Islet precursor cell (in vitro differentiated cells): ENCODE data around the gene SLC10A7.

Source experiments
- DNase-seq: peaks from one replicate; pipeline ENCODE4 v3.0.0-alpha.2; 2018

SLC10A7 gene

DNA sequence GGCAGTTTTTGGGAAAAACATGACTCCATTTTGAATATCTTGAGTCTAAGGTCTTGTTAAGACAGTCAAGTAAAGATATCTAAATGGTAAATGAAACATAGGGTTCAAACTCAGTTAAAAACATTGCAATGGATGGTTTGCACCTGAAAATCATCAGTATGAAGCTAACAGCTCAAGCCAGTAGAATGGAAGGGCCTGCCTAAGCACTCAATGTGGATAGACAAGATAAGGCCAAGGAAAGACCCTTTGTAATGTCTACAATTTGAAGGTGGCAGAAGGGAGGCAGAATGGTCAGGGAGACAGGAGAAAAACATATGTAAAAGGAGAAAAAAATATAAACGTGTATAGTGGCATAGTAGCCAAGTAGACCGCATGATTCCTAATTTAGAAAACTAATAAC lies 229.2 kb downstream of the SLC10A7 start:
- no peak for DNase-seq

- no peak for DNase-seq
Observed at GRCh38 chr4:146291313-146291712, 230.4 kb downstream of the SLC10A7 start.

DNA sequence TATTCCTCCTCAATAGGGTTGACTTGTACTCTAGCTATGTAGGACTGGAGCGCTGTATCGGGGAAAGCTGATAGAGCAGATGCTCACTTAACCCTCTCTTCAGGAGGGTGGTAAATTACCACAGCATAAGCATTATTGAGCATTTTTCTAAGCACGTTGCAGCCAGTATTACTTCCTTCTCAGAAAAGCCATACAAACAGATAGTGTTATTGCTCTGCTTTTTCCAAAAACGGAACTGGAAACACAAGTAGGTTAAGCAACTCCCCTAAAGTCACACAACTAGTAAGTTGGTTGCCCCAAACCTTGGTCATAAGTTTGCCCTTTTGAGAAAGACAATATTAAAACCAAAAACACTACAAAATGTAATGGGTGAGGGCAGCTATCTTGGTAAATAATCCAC lies 233.5 kb downstream of the SLC10A7 start:
- no peak for DNase-seq

DNA sequence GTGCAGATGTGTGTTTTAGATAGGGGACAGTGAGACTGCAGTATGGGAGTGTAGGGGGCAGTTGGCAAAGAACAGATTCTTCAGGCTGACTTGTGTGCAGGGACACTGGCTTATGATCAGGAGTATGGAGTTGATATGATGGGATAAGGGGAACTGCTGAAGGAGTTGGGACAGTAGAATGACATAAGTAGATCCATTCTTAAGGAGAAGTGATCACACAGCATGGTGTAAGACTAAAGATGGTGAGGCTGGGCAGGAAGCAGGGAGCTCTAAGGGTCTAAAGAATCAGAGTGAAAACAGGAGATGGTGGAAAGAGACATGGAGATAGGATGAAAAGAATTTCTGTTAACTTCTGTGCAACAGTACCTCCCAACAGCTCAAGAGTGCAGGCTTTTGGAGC lies 236.7 kb downstream of the SLC10A7 start:
- DNase-seq: no peak

GRCh38 chr4:146283758-146284651 lies 237.7 kb downstream of the SLC10A7 start:
- no peak for DNase-seq

GRCh38 chr4:146282657-146283056 lies 239.1 kb downstream of the SLC10A7 start:
- no peak for DNase-seq

GRCh38 chr4:146278986-146279385 lies 242.8 kb downstream of the SLC10A7 start:
- DNase-seq: no peak

GRCh38 chr4:146275370-146275769 lies 246.4 kb downstream of the SLC10A7 start:
- DNase-seq: no peak

DNA sequence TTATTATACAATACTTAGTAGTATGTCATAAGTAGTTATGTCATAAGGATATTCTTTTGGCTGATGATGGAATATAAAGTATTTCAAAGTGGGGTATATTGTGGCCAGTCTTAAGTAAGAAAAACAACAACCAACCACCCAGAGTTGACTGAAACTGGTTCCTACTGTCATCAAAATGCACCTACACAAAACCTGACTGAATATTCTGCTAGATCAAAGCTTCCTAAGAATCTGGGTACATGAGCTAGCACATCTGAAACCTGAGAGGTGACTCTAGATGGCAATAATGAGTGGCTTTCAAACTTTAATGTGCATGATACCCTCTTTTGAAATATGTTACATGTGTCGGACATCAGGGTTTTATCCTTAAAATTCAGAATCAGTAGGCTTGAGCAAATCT lies 247.0 kb downstream of the SLC10A7 start:
- no peak for DNase-seq

DNA sequence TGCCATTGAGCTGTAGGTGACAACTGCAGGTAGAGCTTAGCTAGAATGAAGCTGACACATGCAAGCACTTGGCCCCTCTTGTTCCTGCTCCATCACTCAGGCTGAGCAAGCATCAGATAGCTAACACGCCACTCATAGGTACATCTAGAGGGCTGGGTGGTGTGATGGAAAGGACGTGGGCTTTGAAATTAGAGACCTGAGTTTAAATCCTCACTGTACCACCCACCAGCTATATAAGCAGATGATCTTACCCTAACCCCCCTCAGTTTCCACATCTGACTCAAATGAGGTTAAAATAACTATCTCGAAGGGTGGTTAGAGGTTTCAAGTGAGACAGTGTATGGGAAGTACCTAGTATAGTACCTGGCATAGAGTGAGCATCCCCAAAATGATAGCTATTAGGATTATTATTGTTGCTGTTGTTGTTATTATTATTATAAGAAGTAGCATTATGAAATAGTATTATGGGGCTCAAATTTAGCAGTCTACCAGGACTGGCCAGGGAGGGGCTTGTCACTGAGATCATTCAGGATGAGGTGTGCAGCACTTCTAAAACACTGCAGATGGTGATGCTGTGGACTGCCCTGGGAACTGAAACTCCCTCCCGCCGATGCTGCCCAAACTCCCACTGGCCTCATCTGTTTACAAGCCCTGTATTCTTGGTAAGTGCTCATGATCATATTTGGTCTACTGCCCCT lies 248.4 kb downstream of the SLC10A7 start:
- no peak for DNase-seq

- no peak for DNase-seq
Observed at GRCh38 chr4:146271466-146271865, 250.3 kb downstream of the SLC10A7 start.

- no peak for DNase-seq
Observed at GRCh38 chr4:146269228-146269653, 252.5 kb downstream of the SLC10A7 start.

- DNase-seq: no peak
Observed at GRCh38 chr4:146267826-146268225, 253.9 kb downstream of the SLC10A7 start.

DNA sequence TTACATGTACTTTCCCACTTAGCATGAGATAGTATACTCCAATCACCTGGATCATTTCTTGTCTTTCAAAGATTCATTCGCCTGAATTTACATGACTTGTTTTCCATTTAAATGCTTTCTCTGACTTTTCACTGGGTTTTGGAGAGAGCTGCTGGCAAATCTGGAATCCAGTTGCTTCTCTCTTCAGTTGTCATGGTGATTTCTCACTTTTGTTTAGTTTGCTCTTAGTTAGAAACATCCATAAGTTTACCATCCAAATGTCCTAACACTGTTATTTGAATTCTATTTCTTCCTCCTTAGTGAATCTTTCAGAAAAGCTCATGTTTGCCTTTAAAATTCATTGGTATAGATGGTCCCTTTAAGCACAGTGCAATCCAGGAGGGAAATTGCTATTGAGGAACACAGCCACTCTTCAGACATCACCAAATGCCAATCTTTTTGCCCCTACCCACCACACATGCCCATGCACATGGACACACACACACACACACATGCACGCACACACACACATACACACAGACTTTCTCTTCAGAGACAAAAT lies 255.7 kb downstream of the SLC10A7 start:
- DNase-seq: no peak

- no peak for DNase-seq
Observed at GRCh38 chr4:146263793-146264192, 257.9 kb downstream of the SLC10A7 start.

GRCh38 chr4:146261041-146261440 lies 260.7 kb downstream of the SLC10A7 start:
- no peak for DNase-seq

DNA sequence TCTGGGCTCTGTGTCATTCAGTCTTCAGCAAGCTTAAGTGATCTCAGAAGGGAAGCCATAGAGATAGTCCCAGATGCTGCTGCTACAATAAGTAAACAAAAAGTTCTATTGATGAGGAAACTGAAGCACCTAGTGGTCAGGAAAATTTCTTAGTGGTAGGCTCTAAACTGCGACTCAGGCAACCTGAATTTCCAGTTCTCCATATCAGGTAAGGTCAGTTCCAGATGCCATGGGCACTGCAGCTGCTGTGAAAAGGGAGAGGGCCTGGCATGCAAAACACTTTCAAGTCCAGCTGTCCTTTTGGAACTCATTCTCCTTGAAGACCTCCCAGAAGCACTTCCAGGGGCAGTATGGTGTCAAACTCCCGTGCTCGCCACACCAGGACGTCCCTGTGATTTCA lies 261.2 kb downstream of the SLC10A7 start:
- DNase-seq: no peak

DNA sequence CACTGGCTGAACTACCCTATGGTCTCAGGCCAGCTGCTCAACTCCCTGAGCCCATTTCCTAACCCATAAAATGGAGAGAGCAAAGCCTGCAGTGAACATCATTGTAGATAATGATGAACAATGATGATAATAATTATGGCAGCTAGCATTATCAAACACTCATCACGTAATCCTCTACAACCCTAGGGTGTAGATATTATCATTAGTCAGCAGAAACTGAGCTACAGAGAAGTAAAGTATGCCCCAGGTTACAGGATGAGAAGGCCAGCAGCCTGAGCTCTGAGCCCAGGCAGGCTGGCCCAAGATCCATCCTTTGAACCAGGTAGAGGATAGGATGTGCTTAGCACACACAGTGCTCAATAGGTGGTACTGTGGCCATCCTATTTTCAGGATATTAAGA lies 264.2 kb downstream of the SLC10A7 start:
- DNase-seq: no peak

DNA sequence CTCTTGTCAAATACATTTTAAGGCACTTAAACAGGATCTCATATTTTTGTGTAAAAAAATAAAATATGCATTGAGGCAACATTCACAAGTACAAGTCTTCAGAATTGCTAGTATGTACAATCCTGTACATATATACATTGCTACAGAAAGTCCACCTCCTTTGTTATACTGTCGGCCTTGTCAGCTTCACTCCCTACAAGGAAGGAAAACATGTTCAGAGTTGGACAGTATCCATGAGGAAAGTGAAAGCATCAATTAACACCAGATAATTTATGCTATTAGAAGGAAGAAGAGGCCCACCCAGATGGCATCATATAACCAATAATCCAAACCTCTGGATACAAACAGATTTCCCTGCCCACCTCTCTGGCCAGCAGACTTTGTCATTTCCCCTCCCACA lies 265.4 kb downstream of the SLC10A7 start:
- no peak for DNase-seq

DNA sequence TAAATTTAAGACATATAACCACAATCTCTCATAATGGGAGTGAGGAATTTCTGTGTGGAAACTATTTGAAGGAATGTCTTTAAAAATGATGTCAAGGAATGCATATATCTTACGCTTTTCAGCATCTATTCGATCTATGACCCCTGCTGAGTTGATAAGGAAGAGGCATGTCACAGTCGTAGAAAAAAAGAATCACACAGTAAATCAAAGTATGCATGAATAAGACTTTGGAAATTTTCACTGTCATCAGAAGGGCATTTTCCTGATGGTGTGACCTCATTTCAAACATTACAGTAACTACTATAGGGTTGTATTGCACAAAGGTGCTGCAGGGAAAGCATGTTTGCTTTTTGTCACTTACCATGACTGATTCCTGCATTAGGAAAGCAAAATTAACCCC lies 265.9 kb downstream of the SLC10A7 start:
- no peak for DNase-seq

DNA sequence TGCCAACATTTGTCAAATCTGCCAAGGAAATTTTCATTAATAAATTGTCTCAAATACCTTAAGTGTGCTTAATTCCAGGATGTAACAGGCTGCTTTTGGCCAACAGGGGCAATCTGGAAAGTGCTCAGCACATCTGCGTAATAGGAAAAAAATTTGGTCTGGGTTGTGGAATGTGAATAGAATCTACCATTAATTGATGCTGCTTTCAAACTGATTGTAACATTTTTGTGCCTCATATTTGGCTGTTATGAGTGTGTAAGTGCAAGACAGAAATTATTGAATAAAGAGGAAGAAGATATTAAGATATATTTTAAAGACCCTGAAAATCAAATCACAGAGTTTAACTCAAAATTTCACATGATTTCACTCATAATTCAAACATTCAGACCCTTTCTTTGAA lies 266.3 kb downstream of the SLC10A7 start:
- no peak for DNase-seq

DNA sequence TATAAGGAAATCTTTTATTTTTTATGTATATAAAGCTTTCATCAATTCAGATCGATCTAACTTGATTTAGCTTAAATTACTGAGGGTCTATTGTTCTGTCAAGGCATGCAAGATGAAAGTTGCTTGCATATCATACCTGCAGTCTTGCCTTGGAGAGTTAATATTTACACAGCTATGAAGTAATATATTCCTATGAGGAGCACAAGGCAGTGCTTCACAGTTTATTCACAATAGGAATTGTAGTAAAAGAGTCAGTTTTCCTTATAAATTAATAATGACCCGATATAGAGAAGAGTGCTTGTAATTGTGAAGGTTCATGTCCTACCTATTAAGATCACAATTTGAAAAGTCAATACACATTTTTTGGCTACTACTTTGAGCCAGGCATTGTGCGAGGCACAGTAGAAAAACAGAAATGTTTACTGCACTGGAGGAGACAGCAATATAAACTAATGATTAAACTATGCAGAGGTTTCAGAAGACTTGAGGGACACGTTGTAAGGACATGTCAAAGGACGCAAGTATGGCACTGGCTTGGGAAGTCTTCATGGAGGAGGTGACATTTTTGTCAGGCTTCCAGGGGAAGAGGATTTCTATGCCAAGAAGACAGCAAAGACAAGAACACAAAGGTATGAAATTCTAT lies 268.6 kb downstream of the SLC10A7 start:
- DNase-seq: no peak

DNA sequence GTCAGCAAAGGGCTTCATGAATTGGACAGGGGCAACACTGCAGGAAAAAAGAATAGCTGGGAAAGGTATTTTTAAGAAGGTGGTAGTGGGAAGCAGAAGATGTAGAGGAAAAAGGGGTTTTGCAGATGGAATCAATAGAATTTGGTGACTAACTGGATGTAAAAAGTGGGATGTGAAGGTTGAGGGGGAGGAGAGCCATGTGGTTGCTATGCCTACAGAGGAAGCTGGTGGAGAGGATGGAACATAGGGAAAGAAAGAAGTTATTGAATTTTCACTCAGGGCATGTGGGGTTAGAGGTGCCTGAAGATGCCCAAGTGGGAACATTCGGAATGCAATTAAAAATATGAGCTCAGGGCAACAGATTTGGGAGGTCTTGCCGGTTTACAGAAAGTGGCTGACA lies 274.4 kb downstream of the SLC10A7 start:
- no peak for DNase-seq

- no peak for DNase-seq
Observed at GRCh38 chr4:146246381-146246780, 275.4 kb downstream of the SLC10A7 start.
